ENCODE measurements around the gene TMPRSS12.
A peak's percentile ranks its signal among the peaks of the same experiment; 100 is the strongest.
"Not testable (repeated sequence)": the region's sequence is repeated elsewhere in the genome, so short reads cannot be mapped to it uniquely, and the experiment has no call there.

Gene TMPRSS12

DNA sequence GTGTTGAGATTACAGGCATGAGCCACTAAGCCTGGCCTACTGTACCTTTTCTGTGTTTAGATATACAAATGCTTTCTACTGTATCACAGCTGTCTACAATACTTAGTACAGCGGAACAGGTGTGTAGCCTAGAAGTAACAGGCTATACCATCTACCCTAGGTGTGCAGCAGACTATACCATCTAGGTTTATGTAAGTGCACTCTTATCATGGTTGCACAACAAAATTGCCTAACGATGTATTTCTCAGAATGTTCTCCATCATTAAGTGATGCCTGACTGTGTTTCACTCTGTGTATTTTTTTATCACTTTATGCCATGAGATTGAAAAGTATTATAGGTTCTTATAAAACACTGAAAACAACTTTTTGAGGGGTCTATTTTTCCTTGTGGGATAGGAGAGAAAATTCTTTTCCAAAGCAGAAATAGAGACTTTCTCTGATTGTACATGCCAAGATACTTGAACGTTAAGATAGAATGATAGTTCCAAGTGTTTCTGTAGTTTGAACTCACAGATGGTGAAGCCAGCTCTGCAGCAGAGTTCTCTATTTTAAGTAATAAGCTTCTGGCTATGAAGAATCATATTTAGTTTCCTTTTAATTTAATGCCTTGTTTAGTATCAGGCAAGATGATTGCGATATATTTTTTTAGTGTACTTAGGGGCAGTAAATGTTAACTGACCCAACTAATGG lies 17.0 kb downstream of the TMPRSS12 start:
- no peak for ATAC-seq

DNA sequence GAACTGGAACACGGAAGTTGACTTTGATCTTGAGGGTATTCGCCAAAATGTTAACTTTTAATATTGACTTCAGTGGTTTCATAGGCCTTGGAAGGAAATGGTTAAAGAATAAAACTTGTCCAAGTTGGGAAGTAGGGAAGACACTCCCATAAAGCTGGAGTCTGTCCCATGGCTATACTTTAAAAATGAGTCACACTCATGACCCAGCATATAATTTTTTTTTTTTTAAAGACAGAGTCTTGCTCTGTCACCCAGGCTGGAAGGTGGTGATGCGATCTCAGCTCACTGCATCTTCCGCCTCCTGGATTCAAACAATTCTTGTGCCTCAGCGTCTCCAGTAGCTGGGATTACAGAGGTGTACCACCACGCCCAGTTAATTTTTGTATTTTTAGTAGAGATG lies 19.6 kb downstream of the TMPRSS12 start:
- ATAC-seq = no peak

DNA sequence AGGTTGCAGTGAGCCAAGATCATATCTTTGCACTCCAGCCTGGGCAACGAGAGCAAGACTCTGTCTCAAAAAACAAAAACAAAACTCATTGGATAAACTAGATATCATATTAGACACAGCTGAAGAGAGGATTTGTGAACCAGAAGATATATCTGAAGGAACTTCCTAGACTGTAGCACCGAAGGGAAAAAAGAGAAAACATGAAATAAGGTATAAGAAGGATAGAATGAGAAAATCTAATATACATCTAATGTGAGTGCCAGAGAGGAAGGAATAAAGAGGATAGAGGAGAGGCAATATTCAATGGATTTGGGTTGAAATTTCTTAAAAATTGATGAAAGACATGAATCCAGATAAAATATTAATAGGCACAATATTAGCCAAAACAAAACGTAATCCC lies 22.5 kb downstream of the TMPRSS12 start:
- no peak for ATAC-seq

DNA sequence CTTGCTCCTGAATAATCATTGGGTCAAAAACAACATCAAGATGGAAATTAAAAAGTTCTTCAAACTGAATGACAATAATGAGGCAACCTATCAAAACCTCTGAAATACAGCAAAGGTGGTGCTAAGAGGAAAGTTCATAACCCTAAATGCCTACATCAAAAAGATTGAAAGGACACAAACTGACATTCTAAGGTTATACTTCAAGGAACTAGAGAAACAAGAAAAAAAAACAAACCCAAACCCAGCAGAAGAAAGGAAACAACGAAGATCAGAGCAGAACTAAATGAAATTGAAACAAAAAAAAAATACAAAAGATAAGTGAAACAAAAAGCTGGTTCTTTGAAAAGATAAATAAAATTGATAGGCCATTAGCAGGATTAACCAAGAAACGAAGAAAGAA lies 26.2 kb downstream of the TMPRSS12 start:
- ATAC-seq = not testable (repeated sequence)

DNA sequence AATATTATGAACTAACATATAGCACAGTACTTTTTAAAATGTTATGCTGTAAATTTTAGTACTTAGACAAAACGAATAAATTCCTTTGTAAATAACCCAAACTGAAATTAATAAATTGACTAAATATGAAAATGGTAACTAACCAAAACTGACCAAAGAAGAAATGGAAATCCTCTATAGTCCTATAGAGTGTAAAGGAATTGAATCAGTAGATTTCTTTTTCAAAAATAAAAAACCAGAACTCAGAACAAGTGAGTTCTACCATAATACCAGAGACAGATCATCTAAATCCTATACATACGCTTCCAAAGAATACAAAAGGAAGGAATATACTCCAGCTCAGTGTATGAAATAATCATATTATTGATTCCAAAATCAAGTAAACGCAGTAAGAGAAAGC lies 39.8 kb downstream of the TMPRSS12 start:
- ATAC-seq = no peak

DNA sequence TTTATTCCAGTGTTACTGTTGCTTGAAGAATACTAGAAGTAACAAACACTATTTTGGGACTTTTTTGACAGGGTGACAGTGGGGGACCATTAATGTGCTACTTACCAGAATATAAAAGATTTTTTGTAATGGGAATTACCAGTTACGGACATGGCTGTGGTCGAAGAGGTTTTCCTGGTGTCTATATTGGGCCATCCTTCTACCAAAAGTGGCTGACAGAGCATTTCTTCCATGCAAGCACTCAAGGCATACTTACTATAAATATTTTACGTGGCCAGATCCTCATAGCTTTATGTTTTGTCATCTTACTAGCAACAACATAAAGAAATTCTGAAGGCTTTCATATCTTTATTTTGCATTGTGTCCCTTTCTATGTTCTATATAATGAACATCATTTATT lies 44.5 kb downstream of the TMPRSS12 start:
- ATAC-seq = no peak

DNA sequence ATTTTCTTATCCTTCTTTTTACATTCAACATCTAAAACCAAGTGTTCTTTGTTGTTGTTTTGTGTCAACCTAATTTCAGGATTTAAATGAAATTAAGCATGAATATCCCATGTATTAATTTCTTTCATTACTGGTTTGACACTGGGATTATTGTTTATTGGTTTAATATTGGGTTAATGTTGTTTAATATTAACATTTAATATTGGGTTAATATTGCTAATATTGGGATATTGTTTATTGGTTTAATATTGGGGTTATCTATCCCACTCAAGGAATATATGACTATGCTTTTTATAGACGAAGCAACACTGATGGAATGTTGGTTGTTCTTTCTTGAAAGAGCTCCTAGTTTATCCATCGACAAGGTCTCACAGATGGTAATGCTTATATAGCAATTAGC lies 45.9 kb downstream of the TMPRSS12 start:
- ATAC-seq = no peak

DNA sequence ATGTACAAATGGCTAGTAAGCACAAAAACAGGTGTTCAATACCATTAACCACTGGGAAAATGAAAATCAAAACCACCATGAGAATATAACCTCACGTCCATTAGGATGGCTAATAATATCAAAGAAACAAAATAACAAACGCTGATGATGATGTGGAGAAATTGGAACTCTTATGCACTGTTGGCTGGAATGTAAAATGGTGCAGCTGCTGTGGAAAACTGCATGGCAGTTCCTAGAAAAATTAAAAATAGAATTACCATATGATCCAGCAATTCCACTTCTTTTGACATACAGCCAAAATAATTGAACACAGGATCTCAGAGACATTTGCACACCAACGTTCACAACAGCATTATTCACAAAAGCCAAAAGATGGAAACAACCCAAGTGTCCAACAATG lies 51.5 kb downstream of the TMPRSS12 start:
- no peak for ATAC-seq

DNA sequence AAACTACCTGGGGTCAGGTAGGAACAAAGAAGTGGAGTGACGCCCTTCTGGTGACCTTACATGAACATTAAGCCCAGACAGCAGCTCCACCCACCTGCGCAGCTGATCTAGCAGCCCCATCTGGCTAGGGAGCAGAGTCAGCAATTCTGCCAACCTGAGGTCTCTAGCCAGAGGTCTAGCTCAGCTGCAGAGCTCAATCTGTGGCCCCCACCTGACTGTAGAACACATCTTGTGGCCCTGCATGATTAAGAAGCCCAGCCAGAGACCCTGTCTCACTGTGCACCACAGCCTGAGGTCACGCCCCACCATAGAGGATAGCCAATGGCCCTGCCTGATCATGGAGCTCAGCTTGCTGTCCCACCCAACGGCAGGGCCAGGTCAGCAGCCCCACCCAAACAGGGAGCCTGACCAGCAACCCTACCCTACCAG lies 59.0 kb downstream of the TMPRSS12 start:
- ATAC-seq = no peak

DNA sequence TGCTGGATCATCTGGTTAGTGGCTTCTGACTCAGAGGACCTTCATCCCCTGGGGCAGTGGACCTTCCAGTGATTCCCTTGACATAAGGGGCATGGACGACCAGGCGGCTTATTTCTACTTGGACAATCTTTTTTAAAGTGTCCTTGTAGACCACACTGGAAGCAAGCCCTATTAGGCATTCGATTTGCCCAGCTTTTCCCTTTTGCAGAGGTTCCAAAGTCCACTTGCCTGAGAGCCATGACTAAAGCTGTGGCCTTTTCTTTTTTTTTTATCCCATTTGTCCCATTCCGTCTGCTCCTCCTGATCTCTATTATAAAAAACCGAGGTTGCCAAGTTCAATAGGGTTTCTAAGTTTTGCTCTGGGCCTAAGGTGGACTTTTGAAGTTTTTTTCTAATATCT lies 65.8 kb downstream of the TMPRSS12 start:
- ATAC-seq = not testable (repeated sequence)

DNA sequence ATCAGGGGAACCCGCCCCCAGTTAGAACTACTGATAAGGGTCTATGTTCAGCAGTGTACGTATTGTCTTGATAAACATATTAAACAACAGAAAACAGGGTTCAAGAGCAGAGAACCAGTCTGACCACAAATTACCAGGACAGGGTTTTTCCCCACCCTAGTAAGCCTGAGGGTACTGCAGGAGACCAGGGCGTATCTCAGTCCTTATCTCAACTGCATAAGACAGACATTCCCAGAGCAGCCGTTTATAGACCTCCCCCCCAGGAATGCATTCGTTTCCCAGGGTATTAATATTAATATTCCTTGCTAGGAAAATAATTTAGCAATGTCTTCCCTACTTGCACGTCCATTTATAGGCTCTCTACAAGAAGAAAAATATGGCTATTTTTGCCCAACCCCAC lies 69.6 kb downstream of the TMPRSS12 start:
- ATAC-seq = not testable (repeated sequence)

DNA sequence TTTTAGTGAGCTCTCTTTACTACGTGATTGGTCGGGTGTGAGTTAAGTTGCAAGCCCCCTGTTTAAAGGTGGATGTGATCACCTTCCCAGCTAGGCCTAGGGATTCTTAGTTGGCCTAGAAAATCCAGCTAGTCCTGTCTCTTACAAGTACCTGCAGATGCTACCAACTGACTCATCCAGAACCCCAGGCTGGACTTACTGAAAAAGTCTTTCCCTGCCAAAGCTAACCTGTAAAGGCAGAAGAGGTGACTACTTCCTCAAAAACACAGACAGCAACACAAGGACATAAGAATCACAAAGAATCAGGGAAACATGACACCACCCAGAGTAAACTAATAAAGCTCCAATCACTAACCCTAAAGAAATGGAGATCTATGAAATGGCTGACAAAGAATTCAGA lies 70.5 kb downstream of the TMPRSS12 start:
- no peak for ATAC-seq

DNA sequence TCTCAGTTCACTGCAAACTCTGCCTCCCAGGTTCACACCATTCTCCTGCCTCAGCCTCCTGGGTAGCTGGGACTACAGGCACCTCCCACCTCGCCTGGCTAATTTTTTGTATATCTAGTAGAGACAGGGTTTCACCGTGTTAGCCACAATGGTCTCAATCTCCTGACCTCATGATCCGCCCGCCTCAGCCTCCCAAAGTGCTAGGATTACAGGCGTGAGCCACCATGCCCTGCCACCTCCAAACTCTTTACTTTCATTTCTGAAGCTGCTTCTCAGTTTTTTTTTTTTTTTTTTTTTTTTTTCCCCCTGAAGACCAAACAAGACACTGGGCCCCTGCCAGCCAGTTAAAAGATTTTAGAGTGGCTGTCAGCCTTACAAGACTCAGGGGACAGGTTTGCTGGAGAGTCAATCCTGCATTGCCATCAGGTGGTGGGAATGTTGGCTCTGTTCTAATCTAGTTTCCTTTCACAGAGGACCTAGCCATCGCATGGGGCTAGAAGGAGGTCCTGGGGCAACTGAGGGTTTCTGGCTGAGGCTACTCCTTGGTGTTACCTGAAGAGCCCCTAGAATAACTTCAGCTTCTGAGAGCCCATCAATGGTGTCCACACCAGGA lies 72.3 kb downstream of the TMPRSS12 start:
- no peak for ATAC-seq

DNA sequence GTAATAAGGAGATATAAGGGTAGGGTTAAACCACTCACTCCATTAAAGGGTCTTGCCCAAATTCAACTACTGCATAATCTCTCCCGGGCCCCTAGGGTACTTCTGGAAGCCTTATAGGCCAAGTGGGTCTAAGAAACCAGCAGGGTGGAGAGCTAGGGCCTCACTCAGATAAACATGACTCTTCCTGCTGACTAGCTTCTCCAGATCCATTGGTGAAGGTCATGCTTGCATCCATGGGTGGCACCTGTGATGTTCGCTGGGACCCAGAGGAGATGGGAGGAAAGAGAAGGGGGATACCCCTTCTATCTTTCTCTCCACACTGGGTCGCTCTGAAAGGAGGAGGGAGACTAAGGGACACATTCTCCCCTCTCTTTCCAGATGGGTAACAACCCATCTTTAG lies 73.6 kb downstream of the TMPRSS12 start:
- ATAC-seq = no peak

DNA sequence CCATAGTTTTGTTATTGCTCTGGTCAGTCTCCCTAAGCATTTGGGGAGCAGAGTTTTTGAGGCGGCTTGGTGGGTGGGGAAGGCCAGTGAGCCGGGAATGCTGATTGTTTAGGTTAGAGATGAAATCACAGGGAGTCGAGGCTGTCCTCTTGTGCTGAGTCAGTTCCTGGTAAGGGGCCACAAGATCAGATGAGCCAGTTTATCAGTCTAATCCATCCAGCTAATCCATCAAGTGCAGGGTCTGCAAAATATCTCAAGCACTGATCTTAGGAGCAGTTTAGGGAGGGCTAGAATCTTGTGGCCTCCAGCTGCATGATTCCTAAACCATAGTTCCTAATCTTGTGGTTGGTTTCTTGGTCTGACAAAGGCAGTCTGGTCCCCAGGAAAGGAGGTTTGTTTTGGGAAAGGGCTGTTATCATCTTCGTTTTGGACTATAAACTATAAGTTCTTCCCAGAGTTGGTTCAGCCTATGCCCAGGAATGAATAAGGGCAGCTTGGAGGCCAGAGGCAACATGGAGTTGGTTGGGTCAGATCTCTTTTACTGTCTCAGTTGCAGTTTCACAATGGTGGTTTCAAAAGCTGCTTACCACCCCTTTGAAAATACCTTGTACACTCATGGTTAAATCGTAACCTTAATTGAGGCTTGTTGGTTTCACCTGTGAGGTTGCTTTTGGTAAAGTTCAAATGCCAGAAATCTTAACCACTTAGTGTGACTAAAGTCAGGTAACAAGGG lies 76.0 kb downstream of the TMPRSS12 start:
- ATAC-seq = no peak

DNA sequence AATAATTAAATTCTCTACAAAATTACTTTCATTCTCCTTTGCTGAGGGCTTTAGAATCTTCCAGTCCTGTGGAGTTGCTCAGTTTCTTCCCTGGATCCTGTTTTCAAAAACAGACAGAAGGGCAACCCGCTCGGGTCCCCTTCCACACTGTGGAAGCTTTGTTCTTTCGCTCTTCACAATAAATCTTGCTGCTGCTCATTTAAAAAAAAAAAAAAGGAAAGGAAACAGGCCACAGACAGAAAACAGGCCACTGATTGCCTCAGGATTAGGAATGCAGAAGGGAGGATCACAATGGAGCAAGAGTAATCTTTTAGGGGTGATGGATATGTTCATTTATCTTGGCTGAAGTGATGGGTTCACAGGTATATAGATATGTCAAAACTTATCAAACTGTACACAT lies 80.1 kb downstream of the TMPRSS12 start:
- no peak for ATAC-seq

DNA sequence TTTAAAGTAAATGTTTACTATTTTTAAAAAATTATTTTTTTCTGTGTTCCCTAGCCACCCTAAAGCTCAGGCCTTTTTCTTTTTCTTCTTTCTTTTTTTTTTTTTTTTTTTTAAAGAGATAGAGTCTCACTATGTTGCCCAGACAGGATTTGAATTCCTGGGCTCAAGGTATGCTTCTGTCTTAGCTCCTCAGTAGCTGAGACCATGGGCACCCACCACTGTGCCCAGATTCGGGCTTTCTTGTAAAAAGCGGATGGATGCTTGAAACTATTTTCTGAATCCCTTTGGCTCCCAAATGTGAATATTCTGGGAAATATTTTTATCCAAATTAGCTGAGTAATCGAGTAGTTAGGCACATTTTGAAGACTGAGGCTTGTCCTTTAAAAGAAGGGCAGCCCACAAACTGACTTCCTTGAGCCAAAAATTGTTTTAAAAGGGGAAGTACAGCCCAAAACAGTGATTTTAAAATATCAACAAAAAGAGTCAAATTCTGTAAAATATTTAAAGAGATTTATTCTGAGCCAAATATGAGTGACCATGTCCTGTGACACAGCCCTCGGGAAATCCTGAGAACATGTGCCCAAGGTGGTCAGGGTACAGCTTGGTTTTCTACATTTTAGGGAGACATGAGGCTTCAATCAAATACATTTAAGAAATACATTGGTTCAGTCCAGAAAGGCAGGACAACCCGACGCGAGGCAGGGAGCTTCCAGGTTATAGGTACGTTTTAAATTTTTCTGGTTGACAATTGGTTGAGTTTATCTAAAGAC lies 80.8 kb downstream of the TMPRSS12 start:
- ATAC-seq = no peak

DNA sequence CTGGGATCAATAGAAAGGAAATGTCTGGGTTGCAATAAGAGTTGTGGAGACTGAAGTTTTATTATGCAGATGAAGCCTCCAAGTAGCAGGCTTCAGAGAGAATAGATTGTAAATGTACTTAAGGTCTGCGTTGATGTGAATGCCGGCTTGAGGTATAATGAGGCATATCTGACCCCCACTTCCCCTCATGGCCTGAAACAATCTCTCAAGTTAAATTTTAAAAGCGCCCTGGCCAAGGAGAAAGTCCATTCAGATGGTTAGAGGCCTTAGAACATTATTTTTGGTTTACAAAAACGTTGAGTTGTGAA lies 81.4 kb downstream of the TMPRSS12 start:
- peak; percentile 7 to 12 for ATAC-seq

DNA sequence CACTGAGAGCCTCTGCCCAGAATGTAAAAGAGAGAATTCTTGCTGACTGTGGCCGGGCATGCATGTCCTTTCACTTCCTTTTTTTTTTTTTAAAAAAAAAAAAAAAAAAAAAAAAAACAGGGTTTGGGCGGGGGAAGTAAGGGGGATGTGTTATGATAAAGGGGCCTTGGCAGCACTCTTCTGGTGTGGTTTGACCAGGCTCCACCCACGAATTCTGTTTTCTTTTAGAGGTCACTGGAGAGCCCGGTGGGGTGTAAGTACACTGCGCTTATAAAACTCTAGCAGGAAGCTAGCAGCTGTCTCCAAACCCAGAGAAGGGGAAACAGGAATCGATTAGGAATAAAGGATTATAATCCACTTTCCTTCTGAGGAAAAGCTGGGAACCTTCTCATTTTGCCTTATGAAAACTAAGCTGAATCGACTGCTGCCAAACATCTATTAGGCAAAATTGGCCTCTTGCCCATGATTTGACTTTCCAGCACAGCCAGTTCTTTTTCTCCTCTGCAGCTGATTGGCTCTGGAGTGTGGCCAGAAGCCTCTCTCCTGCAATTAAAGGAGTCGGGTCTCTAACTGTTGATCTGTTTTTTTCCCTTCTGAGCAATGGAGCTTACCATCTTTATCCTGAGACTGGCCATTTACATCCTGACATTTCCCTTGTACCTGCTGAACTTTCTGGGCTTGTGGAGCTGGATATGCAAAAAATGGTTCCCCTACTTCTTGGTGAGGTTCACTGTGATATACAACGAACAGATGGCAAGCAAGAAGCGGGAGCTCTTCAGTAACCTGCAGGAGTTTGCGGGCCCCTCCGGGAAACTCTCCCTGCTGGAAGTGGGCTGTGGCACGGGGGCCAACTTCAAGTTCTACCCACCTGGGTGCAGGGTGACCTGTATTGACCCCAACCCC lies 82.0 kb downstream of the TMPRSS12 start:
- ATAC-seq = peak; percentile 68 to 78

DNA sequence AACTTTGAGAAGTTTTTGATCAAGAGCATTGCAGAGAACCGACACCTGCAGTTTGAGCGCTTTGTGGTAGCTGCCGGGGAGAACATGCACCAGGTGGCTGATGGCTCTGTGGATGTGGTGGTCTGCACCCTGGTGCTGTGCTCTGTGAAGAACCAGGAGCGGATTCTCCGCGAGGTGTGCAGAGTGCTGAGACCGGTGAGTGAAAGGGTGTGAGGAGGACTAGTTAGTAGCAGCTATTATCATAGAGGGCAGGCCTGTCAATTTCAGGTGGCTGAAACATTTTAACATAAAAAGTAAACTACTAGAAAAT lies 82.6 kb downstream of the TMPRSS12 start:
- ATAC-seq = peak in 1 of 2 donors; percentile 22

DNA sequence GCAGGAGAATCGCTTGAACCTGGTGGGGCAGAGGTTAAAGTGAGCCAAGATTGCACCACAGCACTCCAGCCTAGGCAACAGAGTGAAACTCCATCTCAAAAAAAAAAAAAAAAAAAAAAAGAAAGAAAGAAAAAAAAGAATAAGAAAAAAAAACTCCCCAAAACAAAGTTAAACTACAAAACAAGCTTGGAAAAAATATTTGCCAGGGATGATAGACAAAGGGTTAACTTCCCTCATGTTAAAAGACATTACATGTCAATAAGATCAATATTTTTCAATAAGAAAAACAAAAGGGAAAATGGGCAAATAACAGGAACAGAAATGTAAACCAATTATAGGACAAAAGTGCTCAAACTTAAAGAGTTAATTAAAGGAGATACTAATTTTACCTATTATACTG lies 83.2 kb downstream of the TMPRSS12 start:
- no peak for ATAC-seq

DNA sequence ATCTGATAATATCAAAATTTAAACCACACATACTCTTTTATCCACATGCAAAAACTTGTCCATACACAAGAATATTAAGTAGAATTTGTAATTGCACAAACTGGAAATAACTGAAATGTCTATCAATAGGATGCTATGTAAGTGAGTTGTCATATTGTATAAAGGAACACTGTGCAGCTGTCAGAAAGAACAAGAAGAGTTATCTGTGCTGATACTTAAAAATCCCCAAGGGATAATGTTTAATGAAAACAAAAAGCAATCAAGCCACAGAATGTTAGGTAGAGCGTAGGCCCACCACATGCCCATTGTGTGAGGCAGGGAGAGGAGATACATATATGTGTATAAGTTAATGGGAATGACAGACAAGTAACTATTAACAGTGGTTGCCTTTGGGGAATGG lies 83.7 kb downstream of the TMPRSS12 start:
- ATAC-seq = no peak

DNA sequence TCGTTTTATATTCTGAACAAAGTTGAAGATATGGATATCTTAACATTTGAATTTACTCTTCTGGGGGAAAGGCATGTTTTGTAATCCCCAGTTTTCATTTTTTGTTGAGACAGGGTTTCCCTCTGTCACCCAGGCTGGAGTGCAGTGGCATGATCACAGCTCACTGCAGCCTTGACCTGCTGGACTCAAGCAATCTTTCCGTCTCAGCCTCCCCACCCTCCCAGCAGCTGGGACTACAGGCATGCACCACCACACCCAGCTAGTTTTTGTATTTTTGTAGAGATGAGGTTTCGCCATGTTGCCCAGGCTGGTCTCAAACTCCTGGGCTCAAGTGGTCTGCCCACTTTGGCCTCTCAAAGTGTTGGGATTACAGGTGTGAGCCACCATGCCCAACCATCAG lies 84.2 kb downstream of the TMPRSS12 start:
- not testable (repeated sequence) for ATAC-seq

All from activated CD4-positive, CD25-positive, alpha-beta regulatory T cell treated with anti-CD3 and anti-CD28 coated beads, Interleukin-2, amount 50 U/mL, for 24 hours (primary cell).